Skin of body (tissue), 2 donors: ENCODE data around the gene APMAP. TPM values are rescaled to one million over a fixed set of nuclear protein-coding genes. Genes with fewer than 3 reads are reported as not detected.

Source experiments
- small RNA-seq: library from RNA; depleted of rRNA; stranded (forward); fragments of <200 nt; gene quantifications from one replicate; pipeline ENCODE3, GENCODE V24; 2014; ENCODE audit warnings: low replicate concordance
- total RNA-seq: library from RNA; depleted of rRNA; stranded (reverse); fragments of >200 nt; gene quantifications from one replicate; pipeline ENCODE4 v1.2.3, GENCODE V29; 2014

APMAP gene
- total RNA-seq, 1 donor from 2014 or later = 62.8 TPM

Small RNA genes within 50 kb of the gene (small RNA-seq; reads per million reads assigned to genes)
- gene RNU6-1257P = not detected

Other genes starting within 250 kb of the APMAP start
- 9.4 TPM for gene CST7, start 43.5 kb downstream of the APMAP start, total RNA-seq
- 19.7 TPM for gene ACSS1, start 65.4 kb upstream of the APMAP start, total RNA-seq
- gene VSX1, start 89.4 kb upstream of the APMAP start, total RNA-seq = 0.10 TPM
- 20.3 TPM for gene ENTPD6, start 203.0 kb upstream of the APMAP start, total RNA-seq